HFFc6 (cell line): Measurements from ENCODE around the gene ZDHHC21. TPM values are rescaled to one million over a fixed set of nuclear protein-coding genes. Genes with fewer than 3 reads are reported as not detected.
A peak's percentile ranks its signal among the peaks of the same experiment; 100 is the strongest.
"Not testable (repeated sequence)": the region's sequence is repeated elsewhere in the genome, so short reads cannot be mapped to it uniquely, and the experiment has no call there.

Experiments
- DNase-seq: peaks from one replicate; pipeline ENCODE4 v3.0.0-alpha.2; 2018
- H3K27ac Mint-ChIP-seq: 2 replicates; pipeline ENCODE4 v1.8.0; 2020; ENCODE audit warnings: mild to moderate bottlenecking, mixed read lengths
- H3K27me3 Mint-ChIP-seq: 2 replicates; pipeline ENCODE4 v1.8.0; 2021; ENCODE audit warnings: mild to moderate bottlenecking, moderate library complexity, mixed read lengths; ENCODE audit not compliant: insufficient read depth
- H3K36me3 Mint-ChIP-seq: 2 replicates; pipeline ENCODE4 v1.8.0; 2021; ENCODE audit warnings: low read depth, mixed read lengths
- H3K4me1 Mint-ChIP-seq: 2 replicates; pipeline ENCODE4 v1.8.0; 2020; ENCODE audit warnings: low read depth, mixed read lengths
- H3K4me3 Mint-ChIP-seq: 2 replicates; pipeline ENCODE4 v1.8.0; 2020; ENCODE audit warnings: mild to moderate bottlenecking, moderate library complexity, mixed read lengths
- H3K9me3 Mint-ChIP-seq: 2 replicates; pipeline ENCODE4 v1.8.0; 2020; ENCODE audit warnings: mild to moderate bottlenecking, mixed read lengths
- CTCF ChIP-seq: fragments of 200-600 bp; sonication (generic); IDR thresholded peaks from 2 replicates; pipeline ENCODE4 v1.5.0; 2021; ENCODE audit warnings: antibody characterized with exemption, mild to moderate bottlenecking
- total RNA-seq, 6 experiments: library from RNA; stranded (reverse); fragmentation: NEBNext Ultra II Directional; extraction: Animal tissue kit (Norgen Biotek cat#: 25700); gene quantifications; 2 replicates in 1 of 6; 3 replicates in 5 of 6; pipeline ENCODE4 v1.2.3, GENCODE V29; 2021

The ZDHHC21 gene
- total RNA-seq, 6 experiments from 2014 or later, result 6.7 to 10.4 (median 9.0) TPM

DNA sequence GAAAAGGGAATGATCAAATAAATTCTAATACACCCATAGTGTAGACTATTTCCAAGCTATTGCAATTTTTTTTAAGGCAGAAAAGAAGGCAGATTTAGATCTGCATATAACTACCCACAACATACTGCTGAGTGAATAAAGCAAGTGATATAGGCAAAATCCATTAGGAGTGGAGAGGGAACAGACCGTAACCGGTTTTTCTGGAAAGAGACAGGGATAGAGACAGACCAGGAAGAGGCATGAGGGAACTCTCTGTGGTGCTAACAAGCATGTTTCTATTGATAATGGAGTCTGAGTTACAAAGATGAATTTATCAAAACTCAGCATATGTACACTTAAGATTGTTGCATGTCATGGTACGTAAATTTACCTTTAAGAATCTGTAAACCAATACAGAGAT is 14.5 kb downstream of the ZDHHC21 start:
- Mint-ChIP-seq H3K27ac (no peak overlapping the region), H3K27me3 (no peaks in the 10 kb centered on the region; the same call in 1 of the 2 replicates), H3K4me3 (no peak overlapping the region), H3K36me3 (peaks cover 26% of the 10 kb centered on the region), H3K9me3 (no peaks in the 10 kb centered on the region), H3K4me1 (peaks cover 5% of the 10 kb centered on the region)
- DNase-seq, result no peak
- TF ChIP-seq CTCF, result no peak

GRCh38 chr9:14677872-14678271 is 15.4 kb downstream of the ZDHHC21 start:
- Mint-ChIP-seq H3K4me1 (peaks cover 5% of the 10 kb centered on the region), H3K9me3 (no peaks in the 10 kb centered on the region), H3K27ac (no peak overlapping the region), H3K4me3 (no peak overlapping the region), H3K27me3 (no peaks in the 10 kb centered on the region; the same call in 1 of the 2 replicates), H3K36me3 (peaks cover 24% of the 10 kb centered on the region)
- no peak for DNase-seq
- no peak for TF ChIP-seq CTCF

- H3K27me3 Mint-ChIP-seq, result no peaks in the 10 kb centered on the region; the same call in 1 of the 2 replicates
- peaks cover 22% of the 10 kb centered on the region for H3K36me3 Mint-ChIP-seq
- no peak overlapping the region for H3K27ac Mint-ChIP-seq
- H3K4me1 Mint-ChIP-seq, result peaks cover 7% of the 10 kb centered on the region
- no peak overlapping the region for H3K4me3 Mint-ChIP-seq
- no peak for TF ChIP-seq CTCF
- H3K9me3 Mint-ChIP-seq, result no peaks in the 10 kb centered on the region
- no peak for DNase-seq
Measured at GRCh38 chr9:14677396-14677795, 15.8 kb downstream of the ZDHHC21 start.

- DNase-seq, result no peak
- no peak overlapping the region for H3K4me3 Mint-ChIP-seq
- no peak overlapping the region for H3K27ac Mint-ChIP-seq
- no peaks in the 10 kb centered on the region for H3K27me3 Mint-ChIP-seq
- no peak for TF ChIP-seq CTCF
- H3K4me1 Mint-ChIP-seq, result peaks cover 24% of the 10 kb centered on the region
- no peaks in the 10 kb centered on the region for H3K9me3 Mint-ChIP-seq
- H3K36me3 Mint-ChIP-seq, result peaks cover 15% of the 10 kb centered on the region
Measured at GRCh38 chr9:14674630-14675029, 18.6 kb downstream of the ZDHHC21 start.

- Mint-ChIP-seq H3K9me3 (no peaks in the 10 kb centered on the region), H3K4me1 (peaks cover 20% of the 10 kb centered on the region), H3K27ac (peak overlapping the region; percentile 79), H3K27me3 (no peaks in the 10 kb centered on the region), H3K4me3 (no peak overlapping the region), H3K36me3 (peaks cover 5% of the 10 kb centered on the region)
- TF ChIP-seq CTCF, result no peak
- DNase-seq, result no peak
Measured at GRCh38 chr9:14671377-14671776, 21.9 kb downstream of the ZDHHC21 start.

DNA sequence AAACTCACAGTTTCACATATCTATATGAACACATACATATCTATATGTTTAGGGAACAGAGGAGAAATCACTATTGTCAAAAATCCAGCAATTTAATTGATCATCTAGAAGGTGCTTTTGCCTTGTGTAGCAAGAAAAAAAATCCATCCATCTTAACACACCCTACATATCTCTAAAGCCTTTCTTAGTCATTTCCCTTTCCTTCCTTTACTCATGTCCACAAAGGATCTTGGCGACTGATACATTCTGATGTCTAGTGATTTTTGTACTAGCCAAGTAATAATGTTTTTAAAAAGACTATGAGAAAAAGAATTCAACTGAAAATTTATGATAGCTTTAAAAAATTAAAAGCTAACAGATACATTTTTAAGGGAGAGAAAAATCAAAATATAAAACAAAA is 22.5 kb downstream of the ZDHHC21 start:
- Mint-ChIP-seq H3K9me3 (no peaks in the 10 kb centered on the region), H3K4me3 (peak overlapping the region; percentile 53), H3K36me3 (peaks cover 5% of the 10 kb centered on the region), H3K27ac (peak overlapping the region; percentile 79), H3K27me3 (no peaks in the 10 kb centered on the region), H3K4me1 (peaks cover 20% of the 10 kb centered on the region)
- no peak for TF ChIP-seq CTCF
- peak; percentile 30 for DNase-seq

GRCh38 chr9:14664022-14664421 is 29.2 kb downstream of the ZDHHC21 start:
- H3K4me3 Mint-ChIP-seq, H3K27me3 Mint-ChIP-seq, H3K27ac Mint-ChIP-seq, H3K36me3 Mint-ChIP-seq, H3K9me3 Mint-ChIP-seq, DNase-seq, H3K4me1 Mint-ChIP-seq: not testable (repeated sequence)
